NCI-H1048 (cell line): Measurements from ENCODE around the gene ZNF503.

ENCODE experiments used
- DNase-seq: peaks from one replicate; lab custom pipeline; 2025; lab: John Stamatoyannopoulos, UW

ZNF503 gene

DNA sequence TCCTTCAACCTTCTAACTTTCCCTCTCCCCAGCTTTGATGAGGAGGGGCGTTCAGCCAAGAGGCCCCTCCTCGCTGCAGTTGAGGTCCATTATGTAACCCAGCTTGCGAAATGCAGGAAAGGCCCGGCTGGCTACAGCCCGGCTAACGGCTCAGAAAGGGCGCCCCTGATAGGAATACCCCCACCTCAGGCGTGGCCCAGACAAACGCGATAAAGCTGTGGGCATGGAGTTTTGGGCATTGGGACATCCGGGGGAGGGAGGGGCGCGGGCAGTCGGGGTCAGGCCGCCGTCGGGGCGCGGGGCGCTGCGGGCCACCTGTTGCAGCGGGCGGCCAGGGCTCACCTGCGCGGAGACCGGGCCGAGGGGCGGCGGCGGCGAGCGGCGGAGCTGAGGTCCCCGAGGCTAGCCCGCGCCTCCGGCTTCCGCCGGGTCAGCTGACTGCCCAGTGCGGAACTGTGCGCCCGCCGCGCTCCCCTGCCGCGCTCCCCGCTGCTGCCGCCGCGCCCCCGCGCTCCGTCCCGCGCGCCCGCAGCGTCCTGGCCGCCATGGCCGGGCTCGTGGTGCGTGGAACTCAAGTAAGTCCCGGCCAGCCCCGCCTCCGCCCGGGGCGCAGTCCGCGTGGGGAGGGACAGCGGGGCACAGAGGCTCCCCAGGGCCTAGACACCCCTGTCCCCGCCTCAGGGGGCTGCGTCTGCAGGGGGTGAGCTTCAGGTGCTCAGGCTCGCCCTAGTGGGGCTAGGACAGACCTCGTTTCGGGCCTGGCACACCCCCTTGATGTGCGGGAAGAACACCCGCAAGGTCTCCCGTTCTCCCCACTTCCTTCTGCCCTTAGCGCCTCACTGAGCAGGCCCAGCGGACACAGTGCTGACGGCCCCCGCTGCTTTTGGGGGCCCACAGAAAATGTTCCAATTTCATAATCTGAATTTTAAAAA, 29.9 kb upstream of the ZNF503 start, which contains the start of gene LRMDA:
Gene LRMDA, plus strand, starts transcription at position 445 of the 932 bp plus-strand sequence.
- no peak for DNase-seq

DNA sequence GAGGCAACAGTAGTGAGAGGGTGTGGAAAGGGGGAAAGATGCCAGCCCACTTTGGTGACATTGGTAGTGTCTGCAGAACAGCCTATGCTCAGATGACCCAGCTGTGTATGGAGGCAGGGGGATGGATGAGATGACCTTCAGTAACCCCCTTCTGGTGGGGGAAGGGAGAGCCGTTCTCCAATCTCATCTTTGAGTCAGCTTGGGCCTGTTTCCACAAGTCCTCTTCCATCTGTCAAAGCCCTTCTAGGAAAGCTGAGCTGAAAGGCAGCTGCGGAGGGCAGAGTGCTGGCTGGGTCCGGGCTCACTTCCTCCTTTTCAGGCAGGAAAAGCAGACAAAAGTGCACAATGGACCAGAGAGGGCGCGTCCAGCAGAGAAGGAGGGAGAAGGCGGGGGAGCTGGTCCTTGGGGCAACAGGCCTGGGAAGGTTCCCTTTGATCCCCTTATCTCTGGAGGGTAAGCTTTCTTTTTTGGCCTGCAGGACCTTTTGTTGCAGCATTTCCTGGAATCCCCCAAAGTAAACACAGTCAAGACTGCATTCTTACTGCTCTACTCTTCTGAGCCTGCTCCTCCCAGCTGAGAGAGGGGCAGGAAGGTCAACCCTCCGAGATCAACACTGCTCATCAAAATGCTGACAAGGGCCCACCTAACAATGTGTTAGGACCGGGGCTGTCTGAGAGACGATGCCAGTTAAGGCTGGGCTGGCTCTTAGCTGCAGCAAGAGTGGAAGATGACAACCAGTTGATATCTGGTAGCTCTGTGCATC, 28.6 kb upstream of the ZNF503 start:
- no peak for DNase-seq

DNA sequence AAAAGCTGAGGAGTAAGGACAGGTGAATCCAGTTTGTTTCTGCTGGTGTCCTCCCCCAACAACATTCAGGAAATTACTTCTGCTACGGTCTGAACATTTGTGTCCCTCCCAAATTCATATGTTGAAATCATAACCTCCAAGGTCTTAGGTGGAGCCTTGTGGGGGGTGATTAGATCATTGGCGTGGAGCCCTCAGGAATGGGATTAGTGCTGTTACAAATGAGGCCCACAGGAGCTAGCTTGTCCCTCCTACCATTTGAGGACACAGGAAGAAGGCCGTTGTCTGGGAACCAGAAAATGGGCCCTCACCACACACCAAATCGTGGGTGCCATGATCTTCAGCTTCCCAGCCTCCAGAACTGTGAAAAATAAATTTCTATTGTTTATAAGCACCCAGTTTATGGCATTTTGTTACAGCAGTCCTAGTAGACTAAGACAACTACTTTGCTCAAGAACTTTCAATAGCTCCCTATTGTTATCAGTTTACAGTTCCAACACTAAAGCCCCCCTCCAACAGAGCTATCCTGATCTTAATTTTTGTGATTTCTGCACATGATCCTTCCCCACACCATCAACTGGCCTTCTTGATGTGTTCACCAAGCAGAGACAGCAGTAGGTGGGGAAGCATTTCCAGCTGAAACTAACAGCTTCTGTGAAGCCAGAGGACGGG, 27.7 kb upstream of the ZNF503 start:
- no peak for DNase-seq

GRCh38 chr10:75428434-75429158, 27.0 kb upstream of the ZNF503 start:
- no peak for DNase-seq

GRCh38 chr10:75427951-75428350, 26.4 kb upstream of the ZNF503 start:
- DNase-seq, result no peak

GRCh38 chr10:75426880-75427279, 25.3 kb upstream of the ZNF503 start:
- no peak for DNase-seq

DNA sequence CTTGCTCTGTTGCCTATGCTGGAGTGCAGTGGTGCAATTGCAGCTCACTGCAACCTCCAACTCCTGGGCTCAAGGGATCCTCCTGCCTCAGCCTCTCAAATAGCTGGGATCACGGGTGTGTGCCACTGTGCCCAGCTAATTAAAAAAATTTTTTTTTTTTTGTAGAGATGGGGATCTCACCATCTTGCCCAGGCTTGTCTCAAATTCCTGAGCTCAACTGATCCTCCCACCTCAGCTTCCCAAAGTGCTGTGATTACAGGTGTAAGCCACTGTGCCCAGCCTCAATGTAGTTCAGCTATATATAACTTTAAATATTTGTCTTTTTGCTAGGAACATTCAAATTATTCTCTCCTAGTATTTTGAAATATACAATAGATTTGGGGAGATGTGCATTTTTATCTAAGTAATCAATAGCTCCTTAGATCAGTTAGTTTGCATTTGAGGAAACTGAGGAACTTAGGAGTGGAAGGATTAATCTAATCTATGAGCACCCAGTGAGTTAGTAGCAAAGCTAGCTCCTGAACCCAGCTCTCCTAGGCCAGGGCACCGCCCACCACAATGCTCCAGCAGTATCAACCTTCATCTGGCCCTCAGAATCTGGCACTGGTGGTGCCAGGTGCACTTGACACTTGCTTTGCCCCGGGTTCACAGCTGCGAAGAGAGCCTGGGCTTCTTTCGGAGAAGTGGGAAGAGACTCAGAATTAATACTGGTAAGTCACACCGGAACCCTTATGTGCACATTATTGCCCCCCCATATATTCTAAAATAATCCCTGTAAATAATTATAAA, 23.9 kb upstream of the ZNF503 start:
- no peak for DNase-seq

DNA sequence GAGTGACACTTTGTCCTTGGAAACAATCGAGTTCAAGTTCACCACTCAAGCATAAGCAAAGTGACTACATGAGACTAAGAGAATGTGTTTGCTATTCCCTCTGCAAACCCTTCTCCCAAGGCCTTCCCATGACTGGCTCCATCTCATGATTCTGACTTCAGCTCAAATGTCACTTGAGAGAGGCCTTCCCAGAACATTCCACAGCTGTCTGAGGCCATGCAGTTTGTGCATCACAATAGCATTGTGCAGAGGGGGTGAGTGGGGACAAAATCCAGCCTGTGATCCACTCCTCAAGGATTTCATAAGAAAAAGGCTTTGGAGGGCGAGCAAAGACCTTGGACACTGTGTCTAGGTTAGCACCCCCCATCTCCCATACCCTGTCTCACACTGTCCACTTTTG, 23.0 kb upstream of the ZNF503 start:
- no peak for DNase-seq

DNA sequence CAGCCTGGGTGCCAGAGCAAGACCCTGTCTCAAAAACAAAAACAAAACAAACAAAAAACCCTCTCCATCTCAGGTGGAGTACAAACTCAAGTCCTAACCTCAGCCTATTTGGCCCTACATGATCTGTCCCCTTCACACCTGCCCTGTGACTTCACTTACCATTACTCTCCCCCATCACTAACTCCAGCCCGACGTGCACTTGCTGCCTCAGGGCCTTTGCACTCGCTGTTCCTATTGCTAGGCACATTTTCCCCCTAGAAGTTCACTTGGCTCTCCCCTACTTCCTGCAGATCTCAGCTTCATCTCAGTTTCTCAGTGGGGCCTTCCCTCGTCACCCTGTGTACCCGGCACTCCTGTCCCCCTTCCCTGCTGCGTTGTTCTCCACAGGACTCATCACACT, 21.3 kb upstream of the ZNF503 start:
- DNase-seq, result no peak

DNA sequence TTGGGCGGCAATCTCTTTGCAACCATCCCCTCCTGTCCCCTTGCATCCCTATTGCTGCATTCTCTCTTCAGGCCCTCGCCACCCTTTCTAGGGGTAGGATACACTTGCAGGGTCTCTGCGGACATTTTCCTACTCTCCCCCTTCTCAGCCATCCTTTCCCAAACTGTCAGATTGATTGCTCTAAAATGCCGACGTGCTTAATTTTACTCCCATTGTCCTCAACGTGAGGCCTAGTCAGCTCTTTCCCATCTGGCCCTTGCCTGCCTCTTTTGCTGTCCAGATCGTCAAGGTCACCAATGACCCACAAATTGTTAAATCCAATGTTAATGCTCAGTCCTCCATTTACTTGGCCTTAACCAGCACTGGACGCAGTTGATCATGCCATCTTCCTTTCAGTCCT, 17.1 kb upstream of the ZNF503 start:
- DNase-seq, result no peak

GRCh38 chr10:75418293-75418692, 16.7 kb upstream of the ZNF503 start:
- no peak for DNase-seq

GRCh38 chr10:75417522-75417927, 16.0 kb upstream of the ZNF503 start:
- no peak for DNase-seq

DNA sequence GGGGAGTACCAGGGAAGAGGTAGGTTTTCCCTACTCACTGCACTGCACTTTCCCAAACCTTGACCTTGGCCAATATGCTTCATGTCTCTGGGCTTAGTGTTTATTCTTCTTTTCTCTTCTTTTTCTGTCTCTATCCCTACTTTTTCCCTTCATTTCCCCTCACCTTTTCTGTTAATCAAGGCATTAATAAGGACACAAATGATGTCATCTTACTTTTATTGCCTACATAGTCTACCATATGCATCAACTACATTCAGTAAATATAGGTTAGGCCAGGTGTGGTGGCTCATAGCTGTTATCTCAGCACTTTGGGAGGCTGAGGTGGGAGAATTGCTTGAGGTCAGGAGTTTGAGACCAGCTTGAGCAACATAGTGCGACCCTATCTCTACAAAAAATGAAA, 13.0 kb upstream of the ZNF503 start:
- DNase-seq, result no peak

GRCh38 chr10:75410132-75411005, 8.8 kb upstream of the ZNF503 start:
- DNase-seq, result no peak

DNA sequence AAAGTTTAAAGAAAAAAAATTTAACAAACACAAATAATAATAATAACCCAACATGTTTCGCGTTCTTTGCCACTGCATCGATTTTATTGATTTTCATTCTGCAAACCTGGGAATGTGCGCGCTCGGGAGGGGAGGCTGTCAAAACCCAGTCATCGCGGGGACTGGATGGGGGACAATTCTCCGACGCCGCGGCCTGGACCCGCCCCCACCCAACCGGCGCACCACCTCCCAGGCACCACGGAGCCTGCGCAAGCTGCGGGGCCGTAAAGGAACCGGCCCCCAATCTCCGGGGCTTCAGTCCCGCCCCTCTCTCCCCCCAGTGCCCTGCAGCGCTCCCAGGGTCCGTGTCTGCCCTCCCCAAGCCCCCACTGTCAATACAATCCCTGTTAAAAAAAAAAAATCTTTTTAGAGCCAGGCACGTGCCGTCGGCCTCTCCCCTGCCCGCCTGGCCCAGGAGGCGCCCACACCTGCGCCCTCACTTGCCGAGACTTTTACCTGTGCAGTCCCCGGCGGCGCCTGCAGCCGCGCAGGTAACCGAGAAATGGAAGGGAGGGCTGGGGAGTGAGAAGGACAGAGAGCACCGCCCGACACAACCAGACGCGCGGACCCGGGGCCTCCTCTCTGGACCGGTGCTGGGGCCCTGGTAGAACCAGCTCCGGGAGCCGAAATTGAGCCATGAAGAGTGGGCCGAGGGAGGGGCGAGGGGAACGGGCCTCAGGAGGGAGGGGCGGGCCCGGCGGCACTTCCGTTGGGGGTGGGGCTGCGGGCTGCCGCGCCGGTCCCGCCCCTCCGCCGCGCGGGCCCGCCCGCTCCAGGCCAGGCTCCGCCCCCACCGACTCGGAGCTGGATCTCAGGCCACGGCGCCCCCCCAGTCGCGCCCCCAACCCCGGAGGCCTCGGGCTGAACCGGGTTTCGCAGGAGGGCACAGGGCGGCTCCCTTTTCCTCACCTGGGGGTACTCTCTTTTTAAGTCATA, 7.6 kb upstream of the ZNF503 start:
- DNase-seq, result no peak

- no peak for DNase-seq
Measured at GRCh38 chr10:75408509-75408875, 6.9 kb upstream of the ZNF503 start.

- no peak for DNase-seq
Measured at GRCh38 chr10:75407713-75408508, 6.3 kb upstream of the ZNF503 start.

- no peak for DNase-seq
Measured at GRCh38 chr10:75407224-75407712, 5.7 kb upstream of the ZNF503 start.
